Activated naive CD4-positive, alpha-beta T cell treated with anti-CD3 and anti-CD28 coated beads, Interleukin-2, amount 50 U/mL, for 24 hours (primary cell): ENCODE measurements around the gene RNF8.
"Not testable (repeated sequence)": the region's sequence is repeated elsewhere in the genome, so short reads cannot be mapped to it uniquely, and the experiment has no call there.

Experiments used
- H3K27ac Mint-ChIP-seq: one replicate; pipeline ENCODE4 v1.8.0; 2021; ENCODE audit warnings: mild to moderate bottlenecking, mixed read lengths
- H3K27me3 Mint-ChIP-seq: one replicate; pipeline ENCODE4 v1.8.0; 2021; ENCODE audit warnings: mixed read lengths
- H3K36me3 Mint-ChIP-seq: one replicate; pipeline ENCODE4 v1.8.0; 2021; ENCODE audit warnings: mixed read lengths
- H3K4me1 Mint-ChIP-seq: one replicate; pipeline ENCODE4 v1.8.0; 2021; ENCODE audit warnings: mixed read lengths
- H3K4me3 Mint-ChIP-seq: one replicate; pipeline ENCODE4 v1.8.0; 2021; ENCODE audit warnings: mild to moderate bottlenecking, mixed read lengths
- H3K9me3 Mint-ChIP-seq: one replicate; pipeline ENCODE4 v1.8.0; 2021; ENCODE audit warnings: mixed read lengths

Gene RNF8

GRCh38 chr6:37317312-37318038 is 36.3 kb upstream of the RNF8 start:
- Mint-ChIP-seq H3K4me3 (no peak overlapping the region), H3K4me1 (peaks cover 4% of the 10 kb centered on the region)

GRCh38 chr6:37319156-37319555 is 34.6 kb upstream of the RNF8 start:
- Mint-ChIP-seq H3K36me3 (no peaks in the 10 kb centered on the region), H3K9me3 (no peaks in the 10 kb centered on the region), H3K4me1 (peaks cover 15% of the 10 kb centered on the region)

More at GRCh38 chr6:37317312-37318038, 36.3 kb upstream of the RNF8 start:
- H3K27ac Mint-ChIP-seq, result no peak overlapping the region
- H3K27me3 Mint-ChIP-seq, result no peaks in the 10 kb centered on the region
- H3K36me3 Mint-ChIP-seq, result no peaks in the 10 kb centered on the region
- H3K9me3 Mint-ChIP-seq, result no peaks in the 10 kb centered on the region

GRCh38 chr6:37319856-37320480 is 33.8 kb upstream of the RNF8 start:
- Mint-ChIP-seq H3K36me3 (no peaks in the 10 kb centered on the region), H3K27ac (peak overlapping the region; percentile 66), H3K27me3 (no peaks in the 10 kb centered on the region), H3K9me3 (no peaks in the 10 kb centered on the region), H3K4me1 (peaks cover 19% of the 10 kb centered on the region), H3K4me3 (no peak overlapping the region)

More at GRCh38 chr6:37319156-37319555, 34.6 kb upstream of the RNF8 start:
- no peak overlapping the region for H3K4me3 Mint-ChIP-seq
- H3K27ac Mint-ChIP-seq, result no peak overlapping the region
- no peaks in the 10 kb centered on the region for H3K27me3 Mint-ChIP-seq

GRCh38 chr6:37320646-37321045 is 33.1 kb upstream of the RNF8 start:
- Mint-ChIP-seq H3K27ac (no peak overlapping the region), H3K4me3 (no peak overlapping the region), H3K27me3 (no peaks in the 10 kb centered on the region), H3K36me3 (no peaks in the 10 kb centered on the region), H3K4me1 (peaks cover 23% of the 10 kb centered on the region), H3K9me3 (no peaks in the 10 kb centered on the region)

GRCh38 chr6:37321101-37321500 is 32.7 kb upstream of the RNF8 start:
- Mint-ChIP-seq H3K4me1 (peaks cover 27% of the 10 kb centered on the region), H3K27me3 (no peaks in the 10 kb centered on the region), H3K36me3 (peaks cover 1% of the 10 kb centered on the region), H3K4me3 (no peak overlapping the region), H3K9me3 (no peaks in the 10 kb centered on the region), H3K27ac (peak overlapping the region; percentile 21)

- no peak overlapping the region for H3K4me3 Mint-ChIP-seq
These were observed 32.0 kb upstream of the RNF8 start for GRCh38 chr6:37321516-37322415.

GRCh38 chr6:37323580-37323979 is 30.2 kb upstream of the RNF8 start:
- no peaks in the 10 kb centered on the region for H3K9me3 Mint-ChIP-seq
- H3K4me1 Mint-ChIP-seq, result peaks cover 27% of the 10 kb centered on the region
- H3K36me3 Mint-ChIP-seq, result peaks cover 1% of the 10 kb centered on the region
- H3K4me3 Mint-ChIP-seq, result no peak overlapping the region
- H3K27ac Mint-ChIP-seq, result no peak overlapping the region
- H3K27me3 Mint-ChIP-seq, result no peaks in the 10 kb centered on the region

More at GRCh38 chr6:37321516-37322415, 32.0 kb upstream of the RNF8 start:
- H3K27me3 Mint-ChIP-seq, result no peaks in the 10 kb centered on the region
- H3K4me1 Mint-ChIP-seq, result peaks cover 27% of the 10 kb centered on the region
- H3K9me3 Mint-ChIP-seq, result no peaks in the 10 kb centered on the region
- peaks cover 1% of the 10 kb centered on the region for H3K36me3 Mint-ChIP-seq
- peak overlapping the region; percentile 26 for H3K27ac Mint-ChIP-seq

- H3K27ac Mint-ChIP-seq, result peak overlapping the region; percentile 39
- H3K36me3 Mint-ChIP-seq, result peaks cover 4% of the 10 kb centered on the region
- H3K4me3 Mint-ChIP-seq, result no peak overlapping the region
- H3K9me3 Mint-ChIP-seq, result no peaks in the 10 kb centered on the region
- no peaks in the 10 kb centered on the region for H3K27me3 Mint-ChIP-seq
- peaks cover 27% of the 10 kb centered on the region for H3K4me1 Mint-ChIP-seq
These were observed 29.4 kb upstream of the RNF8 start for GRCh38 chr6:37324131-37325033.

- H3K27me3 Mint-ChIP-seq, H3K36me3 Mint-ChIP-seq, H3K4me1 Mint-ChIP-seq, H3K9me3 Mint-ChIP-seq, H3K27ac Mint-ChIP-seq, H3K4me3 Mint-ChIP-seq: not testable (repeated sequence)
These were observed 23.4 kb upstream of the RNF8 start for GRCh38 chr6:37330345-37330744.

GRCh38 chr6:37331047-37331446 is 22.7 kb upstream of the RNF8 start:
- Mint-ChIP-seq H3K36me3 (peaks cover 5% of the 10 kb centered on the region), H3K27me3 (no peaks in the 10 kb centered on the region), H3K4me3 (no peak overlapping the region), H3K4me1 (no peaks in the 10 kb centered on the region), H3K9me3 (no peaks in the 10 kb centered on the region), H3K27ac (no peak overlapping the region)

- H3K27ac Mint-ChIP-seq, result no peak overlapping the region
- no peaks in the 10 kb centered on the region for H3K4me1 Mint-ChIP-seq
- H3K36me3 Mint-ChIP-seq, result peaks cover 5% of the 10 kb centered on the region
- no peaks in the 10 kb centered on the region for H3K27me3 Mint-ChIP-seq
- H3K9me3 Mint-ChIP-seq, result no peaks in the 10 kb centered on the region
- no peak overlapping the region for H3K4me3 Mint-ChIP-seq
These were observed 20.9 kb upstream of the RNF8 start for GRCh38 chr6:37332894-37333293.

- no peaks in the 10 kb centered on the region for H3K4me1 Mint-ChIP-seq
These were observed 19.7 kb upstream of the RNF8 start for GRCh38 chr6:37334047-37334446.

GRCh38 chr6:37338317-37338716 is 15.5 kb upstream of the RNF8 start:
- H3K4me1 Mint-ChIP-seq, H3K4me3 Mint-ChIP-seq, H3K27ac Mint-ChIP-seq, H3K36me3 Mint-ChIP-seq, H3K9me3 Mint-ChIP-seq, H3K27me3 Mint-ChIP-seq: not testable (repeated sequence)

More at GRCh38 chr6:37334047-37334446, 19.7 kb upstream of the RNF8 start:
- H3K36me3 Mint-ChIP-seq, result peaks cover 5% of the 10 kb centered on the region
- no peak overlapping the region for H3K4me3 Mint-ChIP-seq
- no peak overlapping the region for H3K27ac Mint-ChIP-seq
- H3K27me3 Mint-ChIP-seq, result no peaks in the 10 kb centered on the region
- no peaks in the 10 kb centered on the region for H3K9me3 Mint-ChIP-seq

GRCh38 chr6:37338745-37339255 is 15.0 kb upstream of the RNF8 start:
- H3K36me3 Mint-ChIP-seq, result no peaks in the 10 kb centered on the region
- H3K4me1 Mint-ChIP-seq, result no peaks in the 10 kb centered on the region
- H3K27me3 Mint-ChIP-seq, result peaks cover 2% of the 10 kb centered on the region
- no peak overlapping the region for H3K4me3 Mint-ChIP-seq
- no peaks in the 10 kb centered on the region for H3K9me3 Mint-ChIP-seq
- H3K27ac Mint-ChIP-seq, result no peak overlapping the region
